ENCODE results near the gene GABRG3. TPM values are rescaled to one million over a fixed set of nuclear protein-coding genes. Genes with fewer than 3 reads are reported as not detected.

GABRG3 gene
- total and polyA plus RNA-seq, 9 of the 15 experiments (the other 6 are each of a cell fraction or from before 2014, with no cell fraction given): 4.0 to 15.1 (median 11.2) TPM

GRCh38 chr15:27067175-27067574 is 96.2 kb downstream of the GABRG3 start:
- FAIRE-seq (no peak), DNase-seq (ENCODE audit: extremely low read depth in 1 of 4, low spot score in 3 of 4) (no peak), ATAC-seq (no peak; the same call in 2 of the 3 replicates)
- Histone ChIP-seq H2AFZ (ENCODE audit: low read depth, low read length) (no peak overlapping the region), H3K36me3 (ENCODE audit: control insufficient read depth, insufficient read depth, low read length) (no peaks in the 10 kb centered on the region), H3K9me1 (ENCODE audit: control insufficient read depth, insufficient read depth, low read length) (no peaks in the 10 kb centered on the region), H3K4me3 (no peak overlapping the region), H3K27ac (ENCODE audit: extremely low read depth, low read depth, low read length) (no peak overlapping the region), H3K4me1 (replicated peaks in 1 of 2; ENCODE audit: control insufficient read depth in 2 of 2, insufficient read depth in 2 of 2, low read length in 2 of 2) (no peaks in the 10 kb centered on the region), H3K79me2 (ENCODE audit: control insufficient read depth, insufficient read depth, low read length) (no peaks in the 10 kb centered on the region), H3K9ac (ENCODE audit: insufficient read depth in 1 of 2, low read depth in 2 of 2, low read length in 2 of 2) (no peak overlapping the region), H3K4me2 (ENCODE audit: insufficient read depth, low read length) (no peak overlapping the region), H3K27me3 (ENCODE audit: control insufficient read depth in 2 of 2, insufficient read depth in 2 of 2, low read length in 2 of 2) (peaks cover 12 to 42% of the 10 kb centered on the region in 2 experiments), H3K9me3 (replicated peaks; ENCODE audit: control insufficient read depth, insufficient read depth, low read depth, low read length) (no peaks in the 10 kb centered on the region; the same call in 1 of the 2 replicates), H4K20me1 (replicated peaks; ENCODE audit: control insufficient read depth, insufficient read depth, low read length) (no peaks in the 10 kb centered on the region)
- no TSS peak for BruUV-seq (replicated peaks)
- intact Hi-C loops (cut with micrococcal nuclease) (loop anchor here (10.0 kb wide), 1 partner anchor 58 kb away; no protein-coding TSS in a partner anchor), in situ Hi-C loops (cut with MboI) (no loop called here)
- ChIA-PET CTCF (ENCODE audit: low intra/inter-chr PET ratio) (no interaction called here), POLR2A (interaction anchor here (1.9 kb wide), 1 partner anchor 19 kb away, joined by 6 read pairs; no protein-coding TSS in a partner anchor)
- TF ChIP-seq ZNF354B (CRISPR knock-in tag; IDR thresholded peaks at IDR 0.05) (no peak), ZNF583 (CRISPR knock-in tag; IDR thresholded peaks at IDR 0.05) (no peak), RBBP5 (IDR thresholded peaks at IDR 0.05; ENCODE audit: borderline replicate concordance, insufficient read depth, low read length, poor library complexity, severe bottlenecking) (no peak), FIP1L1 (IDR thresholded peaks at IDR 0.05; ENCODE audit: low read depth, low read length, poor library complexity, severe bottlenecking) (no peak), MCM5 (IDR thresholded peaks at IDR 0.05; ENCODE audit: low read depth) (no peak), TAL1 (IDR thresholded peaks at IDR 0.05) (no peak), ZC3H4 (CRISPR knock-in tag; IDR thresholded peaks at IDR 0.05; ENCODE audit: borderline replicate concordance) (no peak), NFIC (IDR thresholded peaks at IDR 0.05) (no peak), ZNF764 (CRISPR knock-in tag; IDR thresholded peaks at IDR 0.05; ENCODE audit: low read depth) (no peak), CBFA2T3 (IDR thresholded peaks at IDR 0.05) (no peak), ZNF780A (CRISPR knock-in tag; IDR thresholded peaks at IDR 0.05) (no peak), ZNF24 (IDR thresholded peaks at IDR 0.05) (no peak), ZKSCAN3 (CRISPR knock-in tag; IDR thresholded peaks at IDR 0.05) (no peak), HDAC8 (tag; IDR thresholded peaks at IDR 0.05) (no peak), CCNT2 (IDR thresholded peaks at IDR 0.05; ENCODE audit: borderline replicate concordance, extremely low read depth, insufficient read length, low read depth, low read length) (no peak), CHD1 (IDR thresholded peaks at IDR 0.05; ENCODE audit: low read length) (no peak)
- TF ChIP-seq, protein P1, sequence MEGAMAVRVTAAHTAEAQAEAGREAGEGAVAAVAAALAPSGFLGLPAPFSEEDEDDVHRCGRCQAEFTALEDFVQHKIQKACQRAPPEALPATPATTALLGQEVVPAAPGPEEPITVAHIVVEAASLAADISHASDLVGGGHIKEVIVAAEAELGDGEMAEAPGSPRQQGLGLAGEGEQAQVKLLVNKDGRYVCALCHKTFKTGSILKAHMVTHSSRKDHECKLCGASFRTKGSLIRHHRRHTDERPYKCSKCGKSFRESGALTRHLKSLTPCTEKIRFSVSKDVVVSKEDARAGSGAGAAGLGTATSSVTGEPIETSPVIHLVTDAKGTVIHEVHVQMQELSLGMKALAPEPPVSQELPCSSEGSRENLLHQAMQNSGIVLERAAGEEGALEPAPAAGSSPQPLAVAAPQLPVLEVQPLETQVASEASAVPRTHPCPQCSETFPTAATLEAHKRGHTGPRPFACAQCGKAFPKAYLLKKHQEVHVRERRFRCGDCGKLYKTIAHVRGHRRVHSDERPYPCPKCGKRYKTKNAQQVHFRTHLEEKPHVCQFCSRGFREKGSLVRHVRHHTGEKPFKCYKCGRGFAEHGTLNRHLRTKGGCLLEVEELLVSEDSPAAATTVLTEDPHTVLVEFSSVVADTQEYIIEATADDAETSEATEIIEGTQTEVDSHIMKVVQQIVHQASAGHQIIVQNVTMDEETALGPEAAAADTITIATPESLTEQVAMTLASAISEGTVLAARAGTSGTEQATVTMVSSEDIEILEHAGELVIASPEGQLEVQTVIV (CRISPR knock-in tag; IDR thresholded peaks at IDR 0.05; ENCODE audit: borderline replicate concordance): no peak
- TF ChIP-seq, protein P2, sequence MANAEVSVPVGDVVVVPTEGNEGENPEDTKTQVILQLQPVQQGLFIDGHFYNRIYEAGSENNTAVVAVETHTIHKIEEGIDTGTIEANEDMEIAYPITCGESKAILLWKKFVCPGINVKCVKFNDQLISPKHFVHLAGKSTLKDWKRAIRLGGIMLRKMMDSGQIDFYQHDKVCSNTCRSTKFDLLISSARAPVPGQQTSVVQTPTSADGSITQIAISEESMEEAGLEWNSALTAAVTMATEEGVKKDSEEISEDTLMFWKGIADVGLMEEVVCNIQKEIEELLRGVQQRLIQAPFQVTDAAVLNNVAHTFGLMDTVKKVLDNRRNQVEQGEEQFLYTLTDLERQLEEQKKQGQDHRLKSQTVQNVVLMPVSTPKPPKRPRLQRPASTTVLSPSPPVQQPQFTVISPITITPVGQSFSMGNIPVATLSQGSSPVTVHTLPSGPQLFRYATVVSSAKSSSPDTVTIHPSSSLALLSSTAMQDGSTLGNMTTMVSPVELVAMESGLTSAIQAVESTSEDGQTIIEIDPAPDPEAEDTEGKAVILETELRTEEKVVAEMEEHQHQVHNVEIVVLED (CRISPR knock-in tag; IDR thresholded peaks at IDR 0.05): no peak
- TF ChIP-seq, protein P3, sequence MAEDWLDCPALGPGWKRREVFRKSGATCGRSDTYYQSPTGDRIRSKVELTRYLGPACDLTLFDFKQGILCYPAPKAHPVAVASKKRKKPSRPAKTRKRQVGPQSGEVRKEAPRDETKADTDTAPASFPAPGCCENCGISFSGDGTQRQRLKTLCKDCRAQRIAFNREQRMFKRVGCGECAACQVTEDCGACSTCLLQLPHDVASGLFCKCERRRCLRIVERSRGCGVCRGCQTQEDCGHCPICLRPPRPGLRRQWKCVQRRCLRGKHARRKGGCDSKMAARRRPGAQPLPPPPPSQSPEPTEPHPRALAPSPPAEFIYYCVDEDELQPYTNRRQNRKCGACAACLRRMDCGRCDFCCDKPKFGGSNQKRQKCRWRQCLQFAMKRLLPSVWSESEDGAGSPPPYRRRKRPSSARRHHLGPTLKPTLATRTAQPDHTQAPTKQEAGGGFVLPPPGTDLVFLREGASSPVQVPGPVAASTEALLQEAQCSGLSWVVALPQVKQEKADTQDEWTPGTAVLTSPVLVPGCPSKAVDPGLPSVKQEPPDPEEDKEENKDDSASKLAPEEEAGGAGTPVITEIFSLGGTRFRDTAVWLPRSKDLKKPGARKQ (CRISPR knock-in tag; IDR thresholded peaks at IDR 0.05): no peak
- 4% methylated on average over 11 of the region's 12 CpGs for WGBS (ENCODE audit: insufficient coverage, low coverage, missing lambda C conversion rate)

All from K562 (cell line).